ENCODE data around the gene IFIT3.
"Not testable (repeated sequence)": the region's sequence is repeated elsewhere in the genome, so short reads cannot be mapped to it uniquely, and the experiment has no call there.

IFIT3 gene

DNA sequence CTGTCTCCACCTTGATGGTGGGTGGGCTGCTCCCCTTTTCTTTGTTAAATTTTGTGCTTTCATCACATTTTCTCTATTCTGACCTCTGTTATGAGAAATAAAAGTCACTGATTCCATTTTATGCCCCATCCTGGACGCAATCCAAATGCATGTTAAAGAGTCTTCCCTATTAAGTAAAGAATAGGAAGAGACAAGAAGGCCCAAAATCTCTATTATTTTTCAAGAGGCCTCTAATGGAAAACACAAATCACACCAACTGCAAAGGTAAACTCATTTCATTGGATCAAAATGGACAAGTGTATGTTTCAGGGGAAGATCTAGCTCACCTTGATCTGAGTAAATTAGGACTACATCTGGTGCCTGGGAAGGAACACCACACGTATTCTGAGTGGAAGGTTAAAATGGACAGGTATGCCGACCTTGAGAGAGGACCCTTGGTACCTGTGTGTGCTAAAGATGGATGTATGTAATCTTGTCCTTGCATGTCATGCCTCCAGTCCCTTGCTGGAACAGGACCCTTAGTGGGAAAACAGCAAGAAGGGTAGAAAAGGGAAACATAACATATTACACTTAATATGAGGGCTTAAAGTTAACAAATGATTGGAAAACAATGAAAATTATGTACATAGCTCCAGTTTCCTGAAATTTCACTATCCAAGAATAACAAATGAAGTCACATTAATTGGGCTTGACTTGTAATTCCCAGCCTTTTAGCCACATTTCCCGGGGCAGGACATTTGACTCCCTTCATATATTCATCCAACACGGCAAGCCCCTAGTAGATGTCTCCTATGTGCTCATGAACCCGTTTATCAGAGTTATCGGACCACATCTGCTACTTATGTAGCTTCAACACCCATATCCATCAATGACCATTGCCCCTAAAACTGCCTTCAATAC, 18.4 kb upstream of the IFIT3 start:
- DNase-seq (ENCODE audit: low spot score) (no peak), ATAC-seq (ENCODE audit: low read depth) (no peak)
- Histone ChIP-seq H3K4me3 (ENCODE audit: severe bottlenecking) (no peak overlapping the region), H3K4me1 (ENCODE audit: insufficient read depth, poor library complexity, severe bottlenecking) (no peaks in the 10 kb centered on the region), H3K9me3 (ENCODE audit: severe bottlenecking) (no peaks in the 10 kb centered on the region), H3K27me3 (ENCODE audit: insufficient read depth, poor library complexity, severe bottlenecking) (no peaks in the 10 kb centered on the region), H3K27ac (ENCODE audit: poor library complexity, severe bottlenecking) (no peak overlapping the region), H3K36me3 (ENCODE audit: low read depth) (no peaks in the 10 kb centered on the region)
- TF ChIP-seq CTCF (IDR thresholded peaks at IDR 0.05; ENCODE audit: poor library complexity, severe bottlenecking) = no peak

- Histone ChIP-seq H3K36me3 (ENCODE audit: low read depth) (no peaks in the 10 kb centered on the region), H3K4me1 (ENCODE audit: insufficient read depth, poor library complexity, severe bottlenecking) (no peaks in the 10 kb centered on the region), H3K27ac (ENCODE audit: poor library complexity, severe bottlenecking) (no peak overlapping the region), H3K27me3 (ENCODE audit: insufficient read depth, poor library complexity, severe bottlenecking) (no peaks in the 10 kb centered on the region), H3K9me3 (ENCODE audit: severe bottlenecking) (no peaks in the 10 kb centered on the region), H3K4me3 (ENCODE audit: severe bottlenecking) (no peak overlapping the region)
- no peak for ATAC-seq (ENCODE audit: low read depth)
- DNase-seq (ENCODE audit: low spot score) = no peak
- no peak for TF ChIP-seq CTCF (IDR thresholded peaks at IDR 0.05; ENCODE audit: poor library complexity, severe bottlenecking)
Measured at GRCh38 chr10:89310056-89310893, 17.5 kb upstream of the IFIT3 start.

DNA sequence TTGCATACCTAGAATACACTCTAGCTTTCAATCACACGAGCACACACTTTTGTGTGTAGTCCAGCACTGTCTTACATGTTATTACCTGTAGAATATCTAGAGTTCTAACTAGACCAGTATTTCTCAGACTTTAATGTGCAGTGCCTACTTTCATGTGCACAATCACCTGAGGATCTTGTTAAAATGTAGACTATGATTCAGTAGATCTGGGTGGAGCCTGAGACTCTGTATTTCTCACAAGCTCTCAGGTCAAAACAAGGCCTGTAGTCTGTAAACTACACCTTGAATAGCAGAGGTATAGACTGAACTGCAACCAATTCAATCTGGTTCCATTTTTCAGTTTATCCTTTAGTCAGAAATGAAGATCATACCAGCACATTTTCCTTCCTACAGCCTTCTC, 14.8 kb upstream of the IFIT3 start:
- ATAC-seq (ENCODE audit: low read depth) = no peak
- no peaks in the 10 kb centered on the region for H3K9me3 ChIP-seq (ENCODE audit: severe bottlenecking)
- DNase-seq (ENCODE audit: low spot score) = no peak
- no peak overlapping the region for H3K27ac ChIP-seq (ENCODE audit: poor library complexity, severe bottlenecking)
- H3K4me1 ChIP-seq (ENCODE audit: insufficient read depth, poor library complexity, severe bottlenecking) = no peaks in the 10 kb centered on the region
- no peak overlapping the region for H3K4me3 ChIP-seq (ENCODE audit: severe bottlenecking)
- no peak for TF ChIP-seq CTCF (IDR thresholded peaks at IDR 0.05; ENCODE audit: poor library complexity, severe bottlenecking)
- no peaks in the 10 kb centered on the region for H3K36me3 ChIP-seq (ENCODE audit: low read depth)
- H3K27me3 ChIP-seq (ENCODE audit: insufficient read depth, poor library complexity, severe bottlenecking) = no peaks in the 10 kb centered on the region

GRCh38 chr10:89314676-89315075, 13.1 kb upstream of the IFIT3 start:
- no peak for TF ChIP-seq CTCF (IDR thresholded peaks at IDR 0.05; ENCODE audit: poor library complexity, severe bottlenecking)
- Histone ChIP-seq H3K4me3 (ENCODE audit: severe bottlenecking) (no peak overlapping the region), H3K27ac (ENCODE audit: poor library complexity, severe bottlenecking) (no peak overlapping the region), H3K27me3 (ENCODE audit: insufficient read depth, poor library complexity, severe bottlenecking) (no peaks in the 10 kb centered on the region), H3K4me1 (ENCODE audit: insufficient read depth, poor library complexity, severe bottlenecking) (no peaks in the 10 kb centered on the region), H3K36me3 (ENCODE audit: low read depth) (no peaks in the 10 kb centered on the region), H3K9me3 (ENCODE audit: severe bottlenecking) (no peaks in the 10 kb centered on the region)
- ATAC-seq (ENCODE audit: low read depth) (no peak), DNase-seq (ENCODE audit: low spot score) (no peak)

DNA sequence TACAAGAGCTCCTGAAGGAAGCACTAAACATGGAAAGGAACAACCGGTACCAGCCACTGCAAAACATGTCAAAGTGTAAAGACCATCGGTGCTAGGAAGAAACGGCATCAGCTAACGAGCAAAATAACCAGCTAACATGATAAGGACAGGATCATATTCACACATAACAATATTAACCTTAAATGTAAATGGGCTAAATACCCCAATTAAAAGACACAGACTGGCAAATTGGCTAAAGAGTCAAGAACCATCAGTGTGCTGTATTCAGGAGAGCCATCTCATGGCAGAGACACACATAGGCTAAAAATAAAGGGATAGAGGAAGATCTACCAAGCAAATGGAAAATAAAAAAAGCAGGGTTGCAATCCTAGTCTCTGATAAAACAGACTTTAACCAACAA, 9.8 kb upstream of the IFIT3 start:
- not testable (repeated sequence) for ATAC-seq (ENCODE audit: low read depth); H3K36me3 ChIP-seq (ENCODE audit: low read depth); DNase-seq (ENCODE audit: low spot score); H3K4me3 ChIP-seq (ENCODE audit: severe bottlenecking); H3K27me3 ChIP-seq (ENCODE audit: insufficient read depth, poor library complexity, severe bottlenecking); H3K27ac ChIP-seq (ENCODE audit: poor library complexity, severe bottlenecking); H3K4me1 ChIP-seq (ENCODE audit: insufficient read depth, poor library complexity, severe bottlenecking); H3K9me3 ChIP-seq (ENCODE audit: severe bottlenecking)

- H3K27ac ChIP-seq (ENCODE audit: poor library complexity, severe bottlenecking); DNase-seq (ENCODE audit: low spot score); H3K36me3 ChIP-seq (ENCODE audit: low read depth); ATAC-seq (ENCODE audit: low read depth); H3K4me3 ChIP-seq (ENCODE audit: severe bottlenecking); H3K9me3 ChIP-seq (ENCODE audit: severe bottlenecking); H3K27me3 ChIP-seq (ENCODE audit: insufficient read depth, poor library complexity, severe bottlenecking): not testable (repeated sequence)
- H3K4me1 ChIP-seq (ENCODE audit: insufficient read depth, poor library complexity, severe bottlenecking) = peaks cover 11% of the 10 kb centered on the region
Measured at GRCh38 chr10:89325081-89325480, 2.7 kb upstream of the IFIT3 start.

DNA sequence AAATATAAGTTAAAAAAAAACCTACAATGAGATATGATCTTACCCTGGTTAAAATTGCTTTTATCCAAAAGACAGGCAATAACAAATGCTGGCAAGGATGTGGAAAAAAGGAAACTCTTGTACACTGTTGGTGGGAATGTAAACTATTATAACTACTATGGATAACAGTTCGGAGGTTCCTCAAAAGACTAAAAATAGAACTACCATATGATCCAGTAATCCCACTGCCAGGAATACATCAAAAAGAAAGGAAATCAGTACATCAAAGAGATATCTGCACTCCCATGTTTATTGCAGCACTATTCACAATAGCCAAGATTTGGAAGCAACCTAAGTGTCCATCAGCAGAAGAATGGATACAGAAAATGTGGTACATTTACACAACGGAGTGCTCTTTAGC, 1.9 kb upstream of the IFIT3 start:
- not testable (repeated sequence) for H3K27me3 ChIP-seq (ENCODE audit: insufficient read depth, poor library complexity, severe bottlenecking); H3K4me3 ChIP-seq (ENCODE audit: severe bottlenecking); H3K9me3 ChIP-seq (ENCODE audit: severe bottlenecking); ATAC-seq (ENCODE audit: low read depth); DNase-seq (ENCODE audit: low spot score); H3K36me3 ChIP-seq (ENCODE audit: low read depth)
- H3K4me1 ChIP-seq (ENCODE audit: insufficient read depth, poor library complexity, severe bottlenecking) = peaks cover 11% of the 10 kb centered on the region
- H3K27ac ChIP-seq (ENCODE audit: poor library complexity, severe bottlenecking) = peak overlapping the region; percentile 92

All from RWPE2 (cell line).